Stimulated activated naive B cell treated with anti-CD40 and anti-IgM and Interleukin-4, amounts not matched to agents 10 μg/mL and 1 μg/mL and 100 μg/mL, for 72 hours (primary cell): ENCODE results near the gene ACTMAP.
A peak's percentile ranks its signal among the peaks of the same experiment; 100 is the strongest.
"Not testable (repeated sequence)": the region's sequence is repeated elsewhere in the genome, so short reads cannot be mapped to it uniquely, and the experiment has no call there.

Experiments used
- ATAC-seq, 2 donors: fragments of 150-1000 bp; cut with Tn5 transposase; replicated peaks; 2 replicates each; pipeline ENCODE4 v1.10.0; 2021; ENCODE audit warnings: moderate library complexity in 1 of 2
- DNase-seq: peaks from one replicate; pipeline ENCODE4 v3.0.0; 2021
- H3K27ac Mint-ChIP-seq: one replicate; pipeline ENCODE4 v1.8.0; 2022; ENCODE audit warnings: mild to moderate bottlenecking, mixed read lengths
- H3K27me3 Mint-ChIP-seq, 2 donors: one replicate each; pipeline ENCODE4 v1.8.0; 2022; ENCODE audit warnings: mixed read lengths in 2 of 2
- H3K36me3 Mint-ChIP-seq, 2 donors: one replicate each; pipeline ENCODE4 v1.8.0; 2022; ENCODE audit warnings: mixed read lengths in 2 of 2, mild to moderate bottlenecking in 1 of 2
- H3K4me1 Mint-ChIP-seq, 2 donors: one replicate each; pipeline ENCODE4 v1.8.0; 2022; ENCODE audit warnings: mixed read lengths in 2 of 2, mild to moderate bottlenecking in 1 of 2
- H3K4me3 Mint-ChIP-seq, 2 donors: one replicate each; pipeline ENCODE4 v1.8.0; 2022; ENCODE audit warnings: mild to moderate bottlenecking in 2 of 2, mixed read lengths in 2 of 2, moderate library complexity in 1 of 2
- H3K9me3 Mint-ChIP-seq, 2 donors: one replicate each; pipeline ENCODE4 v1.8.0; 2022; ENCODE audit warnings: mixed read lengths in 2 of 2, mild to moderate bottlenecking in 1 of 2

ACTMAP gene

GRCh38 chr19:40781140-40781539, 30.9 kb upstream of the ACTMAP start:
- Mint-ChIP-seq H3K9me3 (peaks cover 0 to 3% of the 10 kb centered on the region in 2 donors), H3K27ac (peak overlapping the region; percentile 42), H3K27me3 (no peaks in the 10 kb centered on the region), H3K36me3 (peaks cover 35 to 49% of the 10 kb centered on the region in 2 donors), H3K4me1 (peaks cover 34 to 66% of the 10 kb centered on the region in 2 donors), H3K4me3 (no peak overlapping the region)
- ATAC-seq (no peak), DNase-seq (no peak)

GRCh38 chr19:40780582-40780981, 30.3 kb upstream of the ACTMAP start:
- ATAC-seq = no peak
- Mint-ChIP-seq H3K9me3 (peaks cover 0 to 3% of the 10 kb centered on the region in 2 donors), H3K4me1 (peaks cover 34 to 68% of the 10 kb centered on the region in 2 donors), H3K36me3 (peaks cover 35 to 47% of the 10 kb centered on the region in 2 donors), H3K4me3 (peak overlapping the region; percentile 7 to 41), H3K27me3 (no peaks in the 10 kb centered on the region), H3K27ac (peak overlapping the region; percentile 82)
- no peak for DNase-seq

- no peaks in the 10 kb centered on the region for H3K27me3 Mint-ChIP-seq
- DNase-seq = no peak
- peak in 1 of 2 donors; percentile 10 for ATAC-seq
- H3K36me3 Mint-ChIP-seq = peaks cover 28 to 33% of the 10 kb centered on the region in 2 donors
- peak overlapping the region; percentile 90 to 97 for H3K4me3 Mint-ChIP-seq
- peaks cover 0 to 3% of the 10 kb centered on the region in 2 donors for H3K9me3 Mint-ChIP-seq
- peaks cover 42 to 81% of the 10 kb centered on the region in 2 donors for H3K4me1 Mint-ChIP-seq
- peak overlapping the region; percentile 98 for H3K27ac Mint-ChIP-seq
Measured at GRCh38 chr19:40778706-40779284, 28.5 kb upstream of the ACTMAP start.

GRCh38 chr19:40777937-40778705, 27.8 kb upstream of the ACTMAP start, which contains the start of gene RAB4B:
Gene RAB4B (plus strand): TSS chr19:40778247. CDS start chr19:40778376, 129 bp downstream.
- Mint-ChIP-seq H3K27ac (peak within 1 kb of the TSS; percentile 98), H3K4me3 (peak within 1 kb of the TSS; percentile 90 to 97), H3K27me3 (no peaks in the 10 kb centered on the region), H3K4me1 (peaks cover 42 to 82% of the 10 kb centered on the region in 2 donors), H3K36me3 (peaks cover 24 to 28% of the 10 kb centered on the region in 2 donors), H3K9me3 (peaks cover 0 to 3% of the 10 kb centered on the region in 2 donors)
- peak; percentile 100 for DNase-seq
- peak; percentile 72 to 76 for ATAC-seq

GRCh38 chr19:40777645-40777936, 27.3 kb upstream of the ACTMAP start:
- no peak for ATAC-seq
- H3K9me3 Mint-ChIP-seq = peaks cover 0 to 3% of the 10 kb centered on the region in 2 donors

GRCh38 chr19:40776932-40777644, 26.8 kb upstream of the ACTMAP start:
- Mint-ChIP-seq H3K27me3 (no peaks in the 10 kb centered on the region), H3K9me3 (peaks cover 0 to 3% of the 10 kb centered on the region in 2 donors), H3K27ac (peak overlapping the region; percentile 98), H3K4me1 (peaks cover 41 to 79% of the 10 kb centered on the region in 2 donors), H3K36me3 (peaks cover 22 to 24% of the 10 kb centered on the region in 2 donors), H3K4me3 (peak overlapping the region; percentile 90 to 97)
- ATAC-seq = peak; percentile 69 to 73
- DNase-seq = peak; percentile 94

More at GRCh38 chr19:40777645-40777936, 27.3 kb upstream of the ACTMAP start:
- Mint-ChIP-seq H3K27me3 (no peaks in the 10 kb centered on the region), H3K4me1 (peaks cover 42 to 82% of the 10 kb centered on the region in 2 donors), H3K4me3 (peak overlapping the region; percentile 90 to 97), H3K27ac (peak overlapping the region; percentile 98), H3K36me3 (peaks cover 23 to 27% of the 10 kb centered on the region in 2 donors)
- DNase-seq = no peak

GRCh38 chr19:40776364-40776763, 26.1 kb upstream of the ACTMAP start:
- H3K36me3 Mint-ChIP-seq = peaks cover 22 to 26% of the 10 kb centered on the region in 2 donors
- no peak for DNase-seq
- H3K27me3 Mint-ChIP-seq = no peaks in the 10 kb centered on the region
- ATAC-seq = no peak
- H3K4me3 Mint-ChIP-seq = no peak overlapping the region
- H3K27ac Mint-ChIP-seq = no peak overlapping the region
- peaks cover 37 to 72% of the 10 kb centered on the region in 2 donors for H3K4me1 Mint-ChIP-seq
- peaks cover 0 to 5% of the 10 kb centered on the region in 2 donors for H3K9me3 Mint-ChIP-seq

GRCh38 chr19:40775632-40776022, 25.4 kb upstream of the ACTMAP start:
- peaks cover 0 to 9% of the 10 kb centered on the region in 2 donors for H3K9me3 Mint-ChIP-seq
- peaks cover 33 to 69% of the 10 kb centered on the region in 2 donors for H3K4me1 Mint-ChIP-seq
- peak overlapping the region; percentile 31 to 41 for H3K4me3 Mint-ChIP-seq
- peak overlapping the region; percentile 89 for H3K27ac Mint-ChIP-seq
- ATAC-seq (no peak), DNase-seq (no peak)
- H3K36me3 Mint-ChIP-seq = peaks cover 24 to 25% of the 10 kb centered on the region in 2 donors
- no peaks in the 10 kb centered on the region for H3K27me3 Mint-ChIP-seq

- DNase-seq = no peak
- Mint-ChIP-seq H3K4me1 (peaks cover 30 to 67% of the 10 kb centered on the region in 2 donors), H3K9me3 (peaks cover 0 to 11% of the 10 kb centered on the region in 2 donors), H3K27ac (peak within 1 kb of the TSS; percentile 89), H3K4me3 (peak within 1 kb of the TSS; percentile 31 to 41), H3K27me3 (no peaks in the 10 kb centered on the region), H3K36me3 (peaks cover 21 to 22% of the 10 kb centered on the region in 2 donors)
- ATAC-seq = no peak
Measured at GRCh38 chr19:40774916-40775631, 24.8 kb upstream of the ACTMAP start, which contains the start of gene MIA. Gene MIA (plus strand): TSS chr19:40775521. CDS start chr19:40775543, 22 bp downstream.

GRCh38 chr19:40771101-40771862, 21.0 kb upstream of the ACTMAP start:
- not testable (repeated sequence) for H3K4me3 Mint-ChIP-seq, H3K27me3 Mint-ChIP-seq, H3K9me3 Mint-ChIP-seq, ATAC-seq, DNase-seq
- Mint-ChIP-seq H3K4me1 (peaks cover 19 to 51% of the 10 kb centered on the region in 2 donors), H3K27ac (peak overlapping the region; percentile 31), H3K36me3 (peaks cover 33 to 35% of the 10 kb centered on the region in 2 donors)

- H3K4me3 Mint-ChIP-seq = no peak overlapping the region
- H3K4me1 Mint-ChIP-seq = peaks cover 10 to 33% of the 10 kb centered on the region in 2 donors
- peaks cover 47 to 51% of the 10 kb centered on the region in 2 donors for H3K36me3 Mint-ChIP-seq
- peaks cover 0 to 8% of the 10 kb centered on the region in 2 donors for H3K9me3 Mint-ChIP-seq
- peak overlapping the region; percentile 42 for H3K27ac Mint-ChIP-seq
- DNase-seq (no peak), ATAC-seq (no peak)
- no peaks in the 10 kb centered on the region for H3K27me3 Mint-ChIP-seq
Measured at GRCh38 chr19:40768869-40769268, 18.6 kb upstream of the ACTMAP start.

- not testable (repeated sequence) for H3K27ac Mint-ChIP-seq, DNase-seq, H3K4me3 Mint-ChIP-seq, H3K27me3 Mint-ChIP-seq, ATAC-seq, H3K9me3 Mint-ChIP-seq
- peaks cover 59 to 68% of the 10 kb centered on the region in 2 donors for H3K36me3 Mint-ChIP-seq
- peaks cover 19 to 46% of the 10 kb centered on the region in 2 donors for H3K4me1 Mint-ChIP-seq
Measured at GRCh38 chr19:40766385-40766784, 16.1 kb upstream of the ACTMAP start.

- Mint-ChIP-seq H3K4me1 (peaks cover 19 to 35% of the 10 kb centered on the region in 2 donors), H3K27ac (no peak overlapping the region), H3K4me3 (peak overlapping the region in 1 of 2 donors; percentile 2), H3K27me3 (no peaks in the 10 kb centered on the region), H3K9me3 (no peaks in the 10 kb centered on the region), H3K36me3 (peaks cover 56 to 75% of the 10 kb centered on the region in 2 donors)
- ATAC-seq = no peak
- no peak for DNase-seq
Measured at GRCh38 chr19:40763963-40764362, 13.7 kb upstream of the ACTMAP start.
